OCI-LY3 (cell line): ENCODE data around the gene BTRC.

Experiments used
- EZH2phosphoT487 ChIP-seq: fragments of 200-600 bp; shearing (Covaris generic); IDR thresholded peaks from 2 replicates; pipeline ENCODE4 v1.6.1; 2018; ENCODE audit warnings: antibody characterized with exemption, mixed run types, low read depth
- TF ChIP-seq, protein P1 (sequence below): fragments of 200-600, 300-600 bp; sonication (generic); IDR thresholded peaks from 2 replicates; pipeline ENCODE4 v1.5.1; 2014; ENCODE audit warnings: antibody characterized with exemption, low read length, low read depth

DNA sequence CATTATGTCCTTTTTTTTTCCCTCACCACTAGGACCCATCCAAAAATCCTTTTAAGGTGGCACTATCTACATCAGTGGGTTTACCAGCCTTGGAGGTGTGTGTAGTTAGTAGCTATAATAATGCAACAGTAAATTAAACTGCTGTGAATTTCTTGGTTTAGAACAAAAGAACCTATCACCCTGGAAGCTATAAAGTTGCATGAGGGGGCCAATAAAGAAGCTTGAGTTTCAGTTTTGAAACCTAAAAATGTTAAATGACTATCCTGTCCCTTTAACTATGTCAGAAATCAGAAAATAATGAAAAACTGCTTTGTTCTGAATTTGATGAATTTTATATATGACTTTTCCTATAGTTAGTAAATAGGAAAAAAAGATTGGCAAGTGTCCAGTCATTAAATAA is 153.9 kb downstream of the BTRC start:
- TF ChIP-seq EZH2phosphoT487 = no peak
- TF ChIP-seq, protein P1, sequence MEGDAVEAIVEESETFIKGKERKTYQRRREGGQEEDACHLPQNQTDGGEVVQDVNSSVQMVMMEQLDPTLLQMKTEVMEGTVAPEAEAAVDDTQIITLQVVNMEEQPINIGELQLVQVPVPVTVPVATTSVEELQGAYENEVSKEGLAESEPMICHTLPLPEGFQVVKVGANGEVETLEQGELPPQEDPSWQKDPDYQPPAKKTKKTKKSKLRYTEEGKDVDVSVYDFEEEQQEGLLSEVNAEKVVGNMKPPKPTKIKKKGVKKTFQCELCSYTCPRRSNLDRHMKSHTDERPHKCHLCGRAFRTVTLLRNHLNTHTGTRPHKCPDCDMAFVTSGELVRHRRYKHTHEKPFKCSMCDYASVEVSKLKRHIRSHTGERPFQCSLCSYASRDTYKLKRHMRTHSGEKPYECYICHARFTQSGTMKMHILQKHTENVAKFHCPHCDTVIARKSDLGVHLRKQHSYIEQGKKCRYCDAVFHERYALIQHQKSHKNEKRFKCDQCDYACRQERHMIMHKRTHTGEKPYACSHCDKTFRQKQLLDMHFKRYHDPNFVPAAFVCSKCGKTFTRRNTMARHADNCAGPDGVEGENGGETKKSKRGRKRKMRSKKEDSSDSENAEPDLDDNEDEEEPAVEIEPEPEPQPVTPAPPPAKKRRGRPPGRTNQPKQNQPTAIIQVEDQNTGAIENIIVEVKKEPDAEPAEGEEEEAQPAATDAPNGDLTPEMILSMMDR = no peak
